Testis (tissue), 3 donors: ENCODE data around the gene RUNX1. TPM values are rescaled to one million over a fixed set of nuclear protein-coding genes. Genes with fewer than 3 reads are reported as not detected.

Experiments used
- DNase-seq: peaks from one replicate; pipeline ENCODE4 v3.0.0-alpha.2; 2019
- H3K27ac ChIP-seq, 2 donors: fragments of 200-600 bp; sonication (generic); one replicate each; pipeline ENCODE4 v1.5.1; 2019
- H3K27me3 ChIP-seq: fragments of 200-600 bp; sonication (generic); one replicate; pipeline ENCODE4 v1.5.1; 2019
- H3K36me3 ChIP-seq: fragments of 200-600 bp; sonication (generic); one replicate; pipeline ENCODE4 v1.5.1; 2017; ENCODE audit warnings: low read depth; ENCODE audit errors: missing control alignments
- H3K4me1 ChIP-seq: fragments of 200-600 bp; sonication (generic); one replicate; pipeline ENCODE4 v1.5.1; 2019
- H3K4me3 ChIP-seq, 2 donors: fragments of 200-600 bp; sonication (generic); one replicate each; pipeline ENCODE4 v1.5.1; 2017 to 2019
- H3K9me3 ChIP-seq: fragments of 200-600 bp; sonication (generic); one replicate; pipeline ENCODE4 v1.5.1; 2017
- CTCF ChIP-seq, 3 experiments: fragments of 450-650 bp in 2 of 3; fragments of 200-600 bp in 1 of 3; sonication (generic) in 1 of 3; IDR thresholded peaks; one replicate each; pipeline ENCODE4 v1.5.1; 2016 to 2019; ENCODE audit warnings: antibody characterized with exemption in 3 of 3, mild to moderate bottlenecking in 2 of 3, moderate library complexity in 1 of 3
- POLR2A ChIP-seq: fragments of 450-650 bp; IDR thresholded peaks from one replicate; pipeline ENCODE4 v1.6.1; 2017; ENCODE audit warnings: antibody characterized with exemption, mild to moderate bottlenecking, moderate library complexity
- WGBS, 2 donors: methylation state at CpG; one replicate each; pipeline ENCODE4 v1.1.5; 2018; 5-methylcytosine and 5-hydroxymethylcytosine counted together
- intact Hi-C: fragments of 100-400 bp; cut with DNase I; formaldehyde crosslinking; loops from one replicate; pipeline ENCODE4 v1.15.1; 2023; ENCODE audit warnings: low total_unique reads
- polyA plus RNA-seq: library from polyadenylated mRNA; stranded (reverse); fragments of 350-450 nt; fragmentation: Illumina TruSeq; extraction: RNeasy Lipid Tissue Mini Kit (QIAGEN cat#74804); gene quantifications from one replicate; pipeline ENCODE4 v1.2.3, GENCODE V29; 2014; ENCODE audit warnings: low read depth, low replicate concordance; ENCODE audit not compliant: insufficient read depth
- total RNA-seq, 2 donors: library from RNA; depleted of rRNA; stranded (reverse); fragments of >200 nt; gene quantifications; one replicate each; pipeline ENCODE4 v1.2.3, GENCODE V29; 2016

RUNX1 gene
- total and polyA plus RNA-seq, 3 donors from 2014 or later = 11.1 to 28.7 (median 24.3) TPM

GRCh38 chr21:34827445-34828235, 221.5 kb downstream of the RUNX1 start:
- no peaks in the 10 kb centered on the region for H3K36me3 ChIP-seq
- no peak for DNase-seq
- no peak overlapping the region for H3K4me3 ChIP-seq
- no peak overlapping the region for H3K27ac ChIP-seq
- 94 to 96% methylated on average over 3 to 5 of the region's 5 CpGs for WGBS, 2 donors
- no peaks in the 10 kb centered on the region for H3K4me1 ChIP-seq
- no peaks in the 10 kb centered on the region for H3K27me3 ChIP-seq
- intact Hi-C loops = no loop called here
- TF ChIP-seq POLR2A = no peak
- no peak for TF ChIP-seq CTCF (IDR thresholded peaks at IDR 0.05)
- H3K9me3 ChIP-seq = no peaks in the 10 kb centered on the region

- Histone ChIP-seq H3K36me3 (no peaks in the 10 kb centered on the region), H3K27me3 (no peaks in the 10 kb centered on the region), H3K27ac (no peak overlapping the region), H3K9me3 (no peaks in the 10 kb centered on the region), H3K4me1 (no peaks in the 10 kb centered on the region), H3K4me3 (no peak overlapping the region)
- no peak for TF ChIP-seq POLR2A
- TF ChIP-seq CTCF (IDR thresholded peaks at IDR 0.05) = no peak
- no peak for DNase-seq
- intact Hi-C loops = no loop called here
- 90 to 94% methylated on average over 3 of the region's 3 CpGs for WGBS, 2 donors
Measured at GRCh38 chr21:34826836-34827235, 222.3 kb downstream of the RUNX1 start.

DNA sequence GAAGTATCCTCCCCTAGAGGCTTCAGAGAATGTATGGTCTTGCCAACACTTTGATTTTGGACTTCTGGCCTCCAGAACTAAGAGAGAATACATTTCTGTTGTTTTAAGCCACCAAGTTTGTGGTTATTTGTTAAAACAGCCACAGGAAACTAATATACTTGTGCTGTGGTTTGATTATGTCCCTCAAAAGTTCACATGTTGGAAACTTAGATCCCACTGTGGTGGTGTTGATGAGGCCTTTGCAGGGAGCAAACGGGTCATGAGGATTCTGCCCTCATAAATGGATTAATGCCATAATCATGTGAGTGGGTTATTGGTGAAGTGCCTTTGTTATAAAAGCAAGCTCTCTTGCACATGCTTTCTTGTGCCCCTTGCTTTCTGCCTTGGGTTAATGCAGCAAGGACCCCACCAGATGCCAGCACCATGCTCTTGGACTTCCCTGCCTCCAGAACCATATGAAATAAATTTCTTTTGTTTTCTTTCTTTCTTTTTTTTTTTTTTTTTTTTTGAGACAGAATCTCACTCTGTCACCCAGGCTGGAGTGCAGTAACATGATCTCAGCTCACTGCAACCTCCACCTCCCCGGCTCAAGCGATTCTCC, 223.1 kb downstream of the RUNX1 start:
- TF ChIP-seq POLR2A (no peak), CTCF (IDR thresholded peaks at IDR 0.05) (no peak)
- Histone ChIP-seq H3K27me3 (no peaks in the 10 kb centered on the region), H3K4me3 (no peak overlapping the region), H3K4me1 (no peaks in the 10 kb centered on the region), H3K27ac (no peak overlapping the region), H3K9me3 (no peaks in the 10 kb centered on the region), H3K36me3 (no peaks in the 10 kb centered on the region)
- no peak for DNase-seq
- WGBS, 2 donors = 87 to 89% methylated on average over 3 of the region's 3 CpGs
- intact Hi-C loops = no loop called here

GRCh38 chr21:34825101-34825500, 224.0 kb downstream of the RUNX1 start:
- Histone ChIP-seq H3K27me3 (no peaks in the 10 kb centered on the region), H3K27ac (no peak overlapping the region), H3K4me1 (no peaks in the 10 kb centered on the region), H3K4me3 (no peak overlapping the region), H3K36me3 (no peaks in the 10 kb centered on the region), H3K9me3 (no peaks in the 10 kb centered on the region)
- no peak for TF ChIP-seq POLR2A
- TF ChIP-seq CTCF (IDR thresholded peaks at IDR 0.05) = no peak
- 96 to 97% methylated on average over 3 of the region's 3 CpGs for WGBS, 2 donors
- no peak for DNase-seq
- intact Hi-C loops = no loop called here
